Endodermal cell (in vitro differentiated cells): ENCODE data around the gene SLC28A1. TPM values are rescaled to one million over a fixed set of nuclear protein-coding genes. Genes with fewer than 3 reads are reported as not detected.

Experiments
- DNase-seq: peaks from one replicate; pipeline ENCODE4 v3.0.0-alpha.2; 2017
- H3K27ac ChIP-seq: 2 replicates; pipeline ENCODE4 v1.5.1; 2013; ENCODE audit warnings: mild to moderate bottlenecking, low read depth, low read length, moderate library complexity
- H3K27me3 ChIP-seq: 2 replicates; pipeline ENCODE4 v1.6.1; 2013; ENCODE audit warnings: mild to moderate bottlenecking, low read length, moderate library complexity; ENCODE audit not compliant: insufficient read depth, control insufficient read depth, poor library complexity, severe bottlenecking
- H3K36me3 ChIP-seq: 2 replicates; pipeline ENCODE4 v1.7.0; 2013; ENCODE audit warnings: mild to moderate bottlenecking, low read length, moderate library complexity; ENCODE audit not compliant: control insufficient read depth, insufficient read depth
- H3K4me1 ChIP-seq: one replicate; pipeline ENCODE4 v1.7.0; 2013; ENCODE audit warnings: low read length; ENCODE audit not compliant: control insufficient read depth, insufficient read depth
- H3K4me3 ChIP-seq: 2 replicates; pipeline ENCODE4 v1.5.1; 2013; ENCODE audit warnings: mild to moderate bottlenecking, low read length, moderate library complexity
- H3K9ac ChIP-seq: 2 replicates; pipeline ENCODE4 v1.6.1; 2013; ENCODE audit warnings: mild to moderate bottlenecking, low read length, moderate library complexity; ENCODE audit not compliant: poor library complexity, severe bottlenecking; ENCODE audit errors: extremely low read depth
- H3K9me3 ChIP-seq: 2 replicates; pipeline ENCODE4 v1.6.1; 2013; ENCODE audit warnings: mild to moderate bottlenecking, low read length, moderate library complexity; ENCODE audit not compliant: control insufficient read depth
- H3K27ac Mint-ChIP-seq: 2 replicates; pipeline ENCODE4 v1.8.0; 2020; ENCODE audit warnings: mixed read lengths
- H3K27me3 Mint-ChIP-seq: 2 replicates; pipeline ENCODE4 v1.8.0; 2021; ENCODE audit warnings: mild to moderate bottlenecking, mixed read lengths; ENCODE audit not compliant: insufficient read depth
- H3K36me3 Mint-ChIP-seq: 2 replicates; pipeline ENCODE4 v1.8.0; 2020; ENCODE audit warnings: low read depth, mixed read lengths
- H3K4me1 Mint-ChIP-seq: 2 replicates; pipeline ENCODE4 v1.8.0; 2020; ENCODE audit warnings: mixed read lengths
- H3K4me3 Mint-ChIP-seq: 2 replicates; pipeline ENCODE4 v1.8.0; 2020; ENCODE audit warnings: mild to moderate bottlenecking, moderate library complexity, mixed read lengths
- H3K9me3 Mint-ChIP-seq: 2 replicates; pipeline ENCODE4 v1.8.0; 2020; ENCODE audit warnings: mild to moderate bottlenecking, mixed read lengths
- CTCF ChIP-seq: fragments of 200-600 bp; sonication (generic); conservative IDR thresholded peaks from 2 replicates; pipeline ENCODE4 v1.5.0; 2021; ENCODE audit warnings: antibody characterized with exemption, mild to moderate bottlenecking
- WGBS, 2 experiments: methylation state at CpG; one replicate each; pipeline versions ENCODE4 v1.1.5 to v1.1.7; 2013; ENCODE audit warnings: missing lambda C conversion rate in 2 of 2, mixed read lengths in 1 of 2; ENCODE audit not compliant: insufficient coverage in 1 of 2, insufficient read length in 1 of 2; 5-methylcytosine and 5-hydroxymethylcytosine counted together
- total RNA-seq, 2 donors: library from RNA; stranded (reverse); fragmentation: NEBNext Ultra II Directional in 1 of 2; extraction: Animal tissue kit (Norgen Biotek cat#: 25700) in 1 of 2; gene quantifications; 2 replicates in 1 of 2; 3 replicates in 1 of 2; pipeline ENCODE4 v1.2.1, GENCODE V29; 2021

Gene SLC28A1
- total RNA-seq, 2 donors from 2014 or later: not detected

DNA sequence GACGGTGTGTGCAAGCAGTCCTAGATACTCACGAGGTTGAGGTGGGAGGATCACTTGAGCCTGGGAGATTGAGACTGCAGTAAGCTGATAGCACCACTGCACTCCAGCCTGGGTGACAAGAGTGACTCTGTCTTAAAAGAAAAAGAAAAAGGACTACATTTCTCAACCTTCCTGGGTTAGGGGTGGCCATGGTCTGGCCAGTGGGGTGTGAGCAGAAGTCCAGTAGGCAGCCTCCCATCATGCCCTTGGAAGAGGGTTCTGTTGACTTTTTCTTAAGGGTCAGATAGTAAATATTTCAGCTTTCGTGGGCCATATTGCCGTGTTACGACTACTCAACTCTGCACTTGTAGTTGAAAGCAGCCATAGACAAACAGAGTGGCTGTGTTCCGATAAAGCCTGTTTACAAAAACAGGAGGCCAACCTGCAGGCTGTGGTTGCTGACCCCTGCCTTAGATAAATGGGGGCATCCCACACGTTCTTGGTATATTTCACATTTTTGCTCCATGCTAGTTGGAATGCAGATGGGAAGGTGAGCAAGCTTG lies 66.2 kb downstream of the SLC28A1 start:
- WGBS, 2 experiments: 93% methylated on average over 7 of the region's 7 CpGs
- H3K27me3 Mint-ChIP-seq: peaks cover 6% of the 10 kb centered on the region
- peaks cover 8% of the 10 kb centered on the region for H3K4me1 ChIP-seq
- no peaks in the 10 kb centered on the region for H3K36me3 ChIP-seq
- no peaks in the 10 kb centered on the region for H3K9me3 Mint-ChIP-seq
- DNase-seq: no peak
- H3K4me1 Mint-ChIP-seq: peaks cover 12% of the 10 kb centered on the region
- no peaks in the 10 kb centered on the region for H3K27me3 ChIP-seq
- no peaks in the 10 kb centered on the region for H3K36me3 Mint-ChIP-seq
- no peak overlapping the region for H3K27ac ChIP-seq
- no peaks in the 10 kb centered on the region for H3K9me3 ChIP-seq
- H3K4me3 Mint-ChIP-seq: no peak overlapping the region
- TF ChIP-seq CTCF: no peak
- no peak overlapping the region for H3K27ac Mint-ChIP-seq
- no peak overlapping the region for H3K9ac ChIP-seq
- no peak overlapping the region for H3K4me3 ChIP-seq

- no peak overlapping the region for H3K9ac ChIP-seq
- no peak overlapping the region for H3K4me3 Mint-ChIP-seq
- H3K27me3 ChIP-seq: no peaks in the 10 kb centered on the region
- H3K27me3 Mint-ChIP-seq: peaks cover 7% of the 10 kb centered on the region
- no peak for DNase-seq
- no peak overlapping the region for H3K27ac Mint-ChIP-seq
- H3K9me3 Mint-ChIP-seq: no peaks in the 10 kb centered on the region
- H3K36me3 ChIP-seq: no peaks in the 10 kb centered on the region
- H3K27ac ChIP-seq: no peak overlapping the region
- no peak for TF ChIP-seq CTCF
- peaks cover 17% of the 10 kb centered on the region for H3K4me1 Mint-ChIP-seq
- H3K36me3 Mint-ChIP-seq: no peaks in the 10 kb centered on the region
- H3K9me3 ChIP-seq: no peaks in the 10 kb centered on the region
- WGBS, 2 experiments: 80 to 90% methylated on average over 3 to 5 of the region's 5 CpGs
- peaks cover 9% of the 10 kb centered on the region for H3K4me1 ChIP-seq
- H3K4me3 ChIP-seq: no peak overlapping the region
Measured at GRCh38 chr15:84951736-84952135, 67.3 kb downstream of the SLC28A1 start.

- H3K4me1 Mint-ChIP-seq: peaks cover 17% of the 10 kb centered on the region
- DNase-seq: no peak
- H3K9me3 Mint-ChIP-seq: no peaks in the 10 kb centered on the region
- Histone ChIP-seq H3K4me3 (no peak overlapping the region), H3K27ac (no peak overlapping the region), H3K9ac (no peak overlapping the region), H3K27me3 (no peaks in the 10 kb centered on the region), H3K4me1 (peaks cover 9% of the 10 kb centered on the region), H3K9me3 (peaks cover 2% of the 10 kb centered on the region), H3K36me3 (no peaks in the 10 kb centered on the region)
- no peak overlapping the region for H3K27ac Mint-ChIP-seq
- WGBS, 2 experiments: 88 to 94% methylated on average over 3 to 4 of the region's 4 CpGs
- no peak overlapping the region for H3K4me3 Mint-ChIP-seq
- no peak for TF ChIP-seq CTCF
- peaks cover 7% of the 10 kb centered on the region for H3K27me3 Mint-ChIP-seq
- H3K36me3 Mint-ChIP-seq: no peaks in the 10 kb centered on the region
Measured at GRCh38 chr15:84953136-84953535, 68.7 kb downstream of the SLC28A1 start.
